Peyer's patch (tissue), 4 donors: ENCODE data around the gene NOTCH3. TPM values are rescaled to one million over a fixed set of nuclear protein-coding genes. Genes with fewer than 3 reads are reported as not detected.

ENCODE experiments used
- DNase-seq, 3 donors: peaks; one replicate each; pipeline ENCODE4 v3.0.0-alpha.2; 2017 to 2019
- H3K27ac ChIP-seq, 4 donors: fragments of 200-600 bp; sonication (generic); one replicate each; pipeline ENCODE4 v1.5.1; 2016 to 2019
- H3K27me3 ChIP-seq, 2 donors: fragments of 200-600 bp; sonication (generic); one replicate each; pipeline ENCODE4 v1.5.1; 2019
- H3K36me3 ChIP-seq, 3 donors: fragments of 200-600 bp; sonication (generic); one replicate each; pipeline ENCODE4 v1.5.1; 2016 to 2019
- H3K4me1 ChIP-seq, 4 donors: fragments of 200-600 bp; sonication (generic); one replicate each; pipeline ENCODE4 v1.5.1; 2016 to 2019
- H3K4me3 ChIP-seq, 4 donors: fragments of 200-600 bp; sonication (generic); 1 replicate in 3 of 4; 2 replicates in 1 of 4; pipeline ENCODE4 v1.5.1; 2016 to 2019; ENCODE audit warnings: mild to moderate bottlenecking in 1 of 4
- H3K9me3 ChIP-seq, 4 donors: fragments of 200-600 bp; sonication (generic); one replicate each; pipeline ENCODE4 v1.5.1; 2016 to 2019; ENCODE audit warnings: mild to moderate bottlenecking in 1 of 4
- POLR2A ChIP-seq, 2 donors: fragments of 450-650 bp; IDR thresholded peaks; one replicate each; pipeline ENCODE4 v1.5.1; 2017; ENCODE audit warnings: antibody characterized with exemption in 2 of 2, mild to moderate bottlenecking in 2 of 2, moderate library complexity in 2 of 2
- total RNA-seq, 4 donors: library from RNA; depleted of rRNA; stranded (reverse); fragments of >200 nt; gene quantifications; one replicate each; pipeline ENCODE4 v1.1.0, GENCODE V29; 2016
- TF ChIP-seq, protein P1 (sequence below), 6 experiments: fragments of 450-650 bp in 4 of 6; fragments of 200-600 bp in 2 of 6; sonication (generic) in 1 of 6; IDR thresholded peaks; one replicate each; pipeline ENCODE4 v1.5.1; 2017 to 2019; ENCODE audit warnings: antibody characterized with exemption in 6 of 6, mild to moderate bottlenecking in 3 of 6, moderate library complexity in 1 of 6

Gene NOTCH3
- total RNA-seq, 4 donors from 2014 or later = 2.6 to 16.5 (median 8.9) TPM

DNA sequence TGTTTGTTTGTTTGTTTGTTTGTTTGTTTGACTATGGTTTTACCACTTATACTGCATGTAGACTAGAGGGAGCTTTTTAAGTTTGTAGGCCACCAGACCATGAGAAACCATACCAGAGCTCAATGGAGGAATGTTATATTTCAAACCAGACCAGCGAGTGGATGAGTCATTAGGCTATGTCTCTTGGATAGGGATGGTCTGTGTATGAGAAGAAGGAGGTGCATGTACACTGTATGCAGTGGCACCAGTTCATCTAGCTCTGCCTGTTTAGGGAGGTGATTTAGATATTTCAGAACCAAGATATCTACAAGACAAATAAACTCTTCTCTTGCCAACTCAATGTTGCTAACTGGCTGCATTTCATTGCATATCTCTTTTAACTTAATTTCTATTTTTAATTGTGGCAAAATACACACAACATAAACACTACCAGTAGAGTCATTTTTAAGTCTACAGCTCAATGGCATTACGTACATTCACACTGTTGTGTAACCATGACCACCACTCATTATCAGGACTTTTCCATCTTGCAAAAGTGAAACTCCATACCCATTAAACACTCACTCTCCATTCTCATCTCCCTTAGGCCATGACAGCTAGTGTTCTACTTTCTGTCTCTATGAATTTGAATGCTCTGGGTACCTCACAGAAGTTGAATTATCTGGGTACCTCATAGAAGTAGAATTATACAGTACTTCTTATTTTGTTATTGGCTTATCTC lies 64.4 kb downstream of the NOTCH3 start:
- no peak overlapping the region for H3K27ac ChIP-seq
- H3K4me1 ChIP-seq = no peaks in the 10 kb centered on the region
- H3K9me3 ChIP-seq = no peaks in the 10 kb centered on the region
- no peaks in the 10 kb centered on the region for H3K27me3 ChIP-seq
- DNase-seq = no peak
- no peak for TF ChIP-seq POLR2A (IDR thresholded peaks at IDR 0.05)
- TF ChIP-seq, protein P1, sequence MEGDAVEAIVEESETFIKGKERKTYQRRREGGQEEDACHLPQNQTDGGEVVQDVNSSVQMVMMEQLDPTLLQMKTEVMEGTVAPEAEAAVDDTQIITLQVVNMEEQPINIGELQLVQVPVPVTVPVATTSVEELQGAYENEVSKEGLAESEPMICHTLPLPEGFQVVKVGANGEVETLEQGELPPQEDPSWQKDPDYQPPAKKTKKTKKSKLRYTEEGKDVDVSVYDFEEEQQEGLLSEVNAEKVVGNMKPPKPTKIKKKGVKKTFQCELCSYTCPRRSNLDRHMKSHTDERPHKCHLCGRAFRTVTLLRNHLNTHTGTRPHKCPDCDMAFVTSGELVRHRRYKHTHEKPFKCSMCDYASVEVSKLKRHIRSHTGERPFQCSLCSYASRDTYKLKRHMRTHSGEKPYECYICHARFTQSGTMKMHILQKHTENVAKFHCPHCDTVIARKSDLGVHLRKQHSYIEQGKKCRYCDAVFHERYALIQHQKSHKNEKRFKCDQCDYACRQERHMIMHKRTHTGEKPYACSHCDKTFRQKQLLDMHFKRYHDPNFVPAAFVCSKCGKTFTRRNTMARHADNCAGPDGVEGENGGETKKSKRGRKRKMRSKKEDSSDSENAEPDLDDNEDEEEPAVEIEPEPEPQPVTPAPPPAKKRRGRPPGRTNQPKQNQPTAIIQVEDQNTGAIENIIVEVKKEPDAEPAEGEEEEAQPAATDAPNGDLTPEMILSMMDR (IDR thresholded peaks at IDR 0.05) = no peak
- no peaks in the 10 kb centered on the region for H3K36me3 ChIP-seq
- no peak overlapping the region for H3K4me3 ChIP-seq

DNA sequence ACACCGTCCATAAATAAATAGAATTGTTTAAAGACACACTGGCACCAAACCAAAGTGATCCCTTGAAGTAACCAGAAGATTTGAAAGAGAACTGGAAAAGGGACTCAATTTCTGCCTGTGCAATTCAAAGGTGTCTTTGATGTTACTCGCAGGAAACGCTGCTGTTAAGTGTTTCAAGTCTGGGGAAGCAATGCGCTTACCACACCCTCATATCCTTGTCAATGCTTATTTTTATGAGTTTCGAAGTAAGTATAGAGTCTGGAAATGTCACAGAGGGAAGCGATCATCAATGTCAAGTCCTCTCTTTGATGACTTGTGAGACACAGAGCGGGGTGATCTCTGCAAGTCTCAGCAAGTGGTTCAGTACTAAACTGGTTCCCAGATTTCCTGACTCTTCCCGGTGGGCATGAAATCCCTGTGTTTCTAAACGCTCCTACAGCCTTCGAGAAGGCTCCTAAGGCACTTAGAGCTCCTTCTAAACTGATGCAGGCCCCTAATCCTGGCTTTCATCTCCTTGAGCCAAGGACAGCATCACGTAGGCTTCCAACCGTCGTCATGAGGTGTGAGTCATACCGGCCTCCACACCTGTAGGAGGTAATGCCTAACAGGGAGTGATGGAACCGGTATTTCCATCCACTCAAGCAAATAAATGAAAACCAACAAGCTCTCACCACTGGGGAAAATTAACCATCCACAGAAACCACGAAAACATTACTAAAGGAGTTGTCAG lies 70.8 kb downstream of the NOTCH3 start:
- H3K36me3 ChIP-seq = no peaks in the 10 kb centered on the region
- DNase-seq = no peak
- H3K9me3 ChIP-seq = no peaks in the 10 kb centered on the region
- H3K4me3 ChIP-seq = no peak overlapping the region
- H3K27me3 ChIP-seq = no peaks in the 10 kb centered on the region
- no peak overlapping the region for H3K27ac ChIP-seq
- TF ChIP-seq POLR2A (IDR thresholded peaks at IDR 0.05) = no peak
- TF ChIP-seq, protein P1 (IDR thresholded peaks at IDR 0.05) = no peak
- H3K4me1 ChIP-seq = peaks cover 0 to 4% (median 0%) of the 10 kb centered on the region in 4 donors

DNA sequence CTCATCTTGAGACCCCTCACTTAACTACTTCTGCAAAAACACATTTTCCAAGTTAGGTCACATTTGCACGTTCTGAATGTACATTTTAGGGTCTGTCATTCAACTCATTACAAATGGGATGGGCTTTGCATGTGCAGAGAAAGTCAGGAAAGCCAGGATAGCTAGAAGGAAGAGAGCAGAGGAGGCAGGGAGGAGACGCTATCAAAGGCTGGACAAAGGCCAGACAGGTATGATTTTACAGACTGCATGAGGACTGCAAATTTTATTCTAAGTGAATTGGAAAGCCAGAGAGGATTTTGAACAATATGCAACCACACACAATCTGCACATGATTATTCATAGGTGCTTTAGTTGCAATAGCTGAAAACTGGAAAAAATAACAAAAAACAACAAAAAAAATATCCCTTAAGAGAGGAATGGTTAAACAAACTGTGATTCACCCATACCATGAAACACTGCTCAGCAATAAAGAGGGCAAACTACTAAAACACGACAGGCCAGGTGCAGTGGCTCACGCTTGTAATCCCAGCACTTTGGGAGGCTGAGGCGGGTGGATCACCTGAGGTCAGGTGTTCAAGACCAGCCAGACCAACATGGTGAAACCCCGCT lies 72.5 kb downstream of the NOTCH3 start:
- H3K36me3 ChIP-seq = no peaks in the 10 kb centered on the region
- peaks cover 0 to 9% (median 2%) of the 10 kb centered on the region in 4 donors for H3K4me1 ChIP-seq
- H3K27ac ChIP-seq = no peak overlapping the region
- no peak for TF ChIP-seq POLR2A (IDR thresholded peaks at IDR 0.05)
- TF ChIP-seq, protein P1 (IDR thresholded peaks at IDR 0.05) = no peak
- H3K27me3 ChIP-seq = no peaks in the 10 kb centered on the region
- no peak overlapping the region for H3K4me3 ChIP-seq
- no peaks in the 10 kb centered on the region for H3K9me3 ChIP-seq
- DNase-seq = no peak

DNA sequence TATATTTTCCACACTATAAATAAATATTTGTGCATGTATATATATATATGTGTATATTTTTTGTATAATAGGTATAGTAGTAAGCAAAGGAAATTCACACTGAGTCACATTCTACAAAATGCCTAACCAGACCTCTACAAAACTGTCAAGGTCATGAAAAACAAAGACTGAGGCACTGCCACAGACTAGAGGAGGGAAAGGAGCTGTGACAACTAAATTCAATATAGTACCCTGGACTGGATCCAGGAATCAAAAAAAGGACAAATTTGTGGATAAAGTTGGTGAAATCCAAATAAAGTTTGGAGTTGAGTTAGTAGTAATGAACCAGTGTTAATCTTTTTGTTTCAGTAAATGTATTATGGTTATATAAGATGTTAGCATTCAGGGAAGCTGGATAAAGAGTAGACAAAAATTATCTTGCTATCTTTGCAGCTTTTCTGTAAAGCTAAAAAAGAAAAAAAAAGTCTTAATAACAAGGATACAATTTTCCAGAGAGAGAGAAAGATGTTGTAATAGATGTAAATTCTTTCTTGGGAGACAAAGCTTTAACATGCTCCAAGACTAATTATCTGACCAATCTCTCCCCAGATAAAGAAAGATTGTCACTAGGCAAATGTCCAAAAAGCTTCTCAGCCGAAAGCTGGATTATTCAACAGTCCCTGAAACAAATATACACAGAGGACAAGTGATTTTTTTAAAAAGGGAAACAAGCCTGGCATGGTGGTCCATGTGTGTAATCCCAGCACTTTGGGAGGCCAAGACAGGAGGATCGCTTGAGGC lies 74.5 kb downstream of the NOTCH3 start:
- H3K27me3 ChIP-seq = no peaks in the 10 kb centered on the region
- H3K9me3 ChIP-seq = no peaks in the 10 kb centered on the region
- peak overlapping the region in 3 of 4 donors; percentile 87 to 93 (median 91) for H3K27ac ChIP-seq
- no peak for TF ChIP-seq POLR2A (IDR thresholded peaks at IDR 0.05)
- DNase-seq = no peak
- H3K4me3 ChIP-seq = peak overlapping the region; percentile 63 to 88 (median 78)
- peaks cover 0 to 14% (median 0%) of the 10 kb centered on the region in 3 donors for H3K36me3 ChIP-seq
- H3K4me1 ChIP-seq = peaks cover 0 to 10% (median 2%) of the 10 kb centered on the region in 4 donors

DNA sequence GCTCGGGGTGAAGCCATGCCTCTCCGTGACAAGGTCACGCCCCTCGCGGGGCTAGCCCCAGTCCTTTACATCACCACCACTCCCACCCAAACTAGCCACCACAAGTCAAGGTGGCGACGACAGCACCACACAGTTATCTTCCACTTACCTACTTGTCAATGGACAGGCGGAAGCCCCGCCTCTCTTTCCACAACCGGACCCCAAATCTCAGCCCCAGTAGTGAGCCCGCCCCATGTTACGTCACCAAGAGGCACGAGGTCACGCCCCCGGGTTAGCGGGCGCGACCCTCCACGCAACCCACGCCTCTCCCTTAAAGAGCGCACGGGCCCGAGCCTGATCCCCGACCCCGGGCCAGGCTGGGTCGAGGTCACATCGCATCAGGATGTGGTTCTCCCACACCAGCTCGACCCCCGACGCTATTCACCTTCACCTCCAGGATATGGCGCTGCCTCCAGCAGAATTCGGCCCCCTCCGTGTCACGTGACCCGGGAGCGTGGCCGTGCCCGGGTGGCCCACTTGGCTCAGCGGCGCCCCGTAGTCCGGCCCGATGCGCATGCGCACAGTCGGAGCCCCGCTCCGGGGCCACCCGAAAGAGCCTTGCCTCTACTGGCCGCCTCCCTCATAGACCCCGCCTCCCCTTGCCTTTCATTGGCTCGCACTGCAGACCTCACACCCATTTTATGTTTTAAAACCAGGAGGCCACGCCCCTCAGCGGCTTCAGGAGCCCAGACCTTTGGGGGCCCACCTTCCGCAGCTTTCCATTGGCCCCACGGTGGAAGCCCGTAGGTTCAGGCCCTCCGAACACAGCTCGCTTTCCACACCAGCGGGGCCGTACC lies 75.3 kb downstream of the NOTCH3 start:
- TF ChIP-seq, protein P1 (IDR thresholded peaks at IDR 0.05) = peak in 1 of 6 experiments; percentile 35
- peak; percentile 35 to 51 for TF ChIP-seq POLR2A (IDR thresholded peaks at IDR 0.05)
- peak; percentile 98 to 99 (median 99) for DNase-seq
- Histone ChIP-seq H3K4me3 (peak overlapping the region; percentile 63 to 88 (median 78)), H3K27me3 (no peaks in the 10 kb centered on the region), H3K4me1 (peaks cover 0 to 10% (median 2%) of the 10 kb centered on the region in 4 donors), H3K9me3 (no peaks in the 10 kb centered on the region), H3K36me3 (peaks cover 0 to 23% (median 0%) of the 10 kb centered on the region in 3 donors), H3K27ac (peak overlapping the region; percentile 87 to 93 (median 90))
